Tibial nerve (tissue), 4 donors: ENCODE data around the gene TMEM242. TPM values are rescaled to one million over a fixed set of nuclear protein-coding genes. Genes with fewer than 3 reads are reported as not detected.

Source experiments
- DNase-seq, 2 donors: peaks; one replicate each; pipeline ENCODE4 v3.0.0-alpha.2; 2019; ENCODE audit warnings: low spot score in 2 of 2
- H3K27ac ChIP-seq, 4 donors: fragments of 200-600 bp; sonication (generic) in 3 of 4; one replicate each; pipeline ENCODE4 v1.5.1; 2017 to 2019; ENCODE audit warnings: mild to moderate bottlenecking in 1 of 4
- H3K27me3 ChIP-seq, 2 donors: fragments of 200-600 bp; sonication (generic) in 1 of 2; one replicate each; pipeline versions ENCODE4 v1.5.1 to v1.6.0; 2017 to 2019
- H3K36me3 ChIP-seq, 3 donors: fragments of 200-600 bp; sonication (generic); one replicate each; pipeline ENCODE4 v1.5.1; 2018 to 2019
- H3K4me1 ChIP-seq, 4 donors: fragments of 200-600 bp; sonication (generic) in 3 of 4; one replicate each; pipeline ENCODE4 v1.5.1; 2017 to 2019
- H3K4me3 ChIP-seq, 4 donors: fragments of 200-600 bp; sonication (generic) in 3 of 4; one replicate each; pipeline ENCODE4 v1.5.1; 2017 to 2019; ENCODE audit warnings: mild to moderate bottlenecking in 1 of 4, moderate library complexity in 1 of 4
- H3K9me3 ChIP-seq, 4 donors: fragments of 200-600 bp; sonication (generic) in 3 of 4; one replicate each; pipeline ENCODE4 v1.5.1; 2017 to 2019
- EP300 ChIP-seq, 2 donors: sonication (generic); formaldehyde crosslinking; IDR thresholded peaks; one replicate each; pipeline ENCODE4 v1.6.1; 2017; ENCODE audit warnings: antibody characterized with exemption in 2 of 2, mild to moderate bottlenecking in 1 of 2
- POLR2A ChIP-seq, 2 donors: fragments of 450-650 bp; IDR thresholded peaks; one replicate each; pipeline ENCODE4 v1.6.1; 2017; ENCODE audit warnings: antibody characterized with exemption in 2 of 2, mild to moderate bottlenecking in 2 of 2, moderate library complexity in 2 of 2
- WGBS, 2 donors: methylation state at CpG; one replicate each; pipeline ENCODE4 v1.1.5; 2018; 5-methylcytosine and 5-hydroxymethylcytosine counted together
- total RNA-seq, 4 donors: library from RNA; depleted of rRNA; stranded (reverse); fragments of >200 nt; gene quantifications; one replicate each; pipeline ENCODE4 v1.1.0, GENCODE V29; 2016
- TF ChIP-seq, protein P1 (sequence below), 5 experiments: fragments of 200-600 bp in 3 of 5; fragments of 450-650 bp in 2 of 5; sonication (generic) in 3 of 5; IDR thresholded peaks; one replicate each; pipeline ENCODE4 v1.5.1; 2016 to 2019; ENCODE audit warnings: antibody characterized with exemption in 5 of 5, mild to moderate bottlenecking in 3 of 5, moderate library complexity in 2 of 5

TMEM242 gene
- total RNA-seq, 4 donors from 2014 or later: 4.9 to 8.2 (median 7.0) TPM

DNA sequence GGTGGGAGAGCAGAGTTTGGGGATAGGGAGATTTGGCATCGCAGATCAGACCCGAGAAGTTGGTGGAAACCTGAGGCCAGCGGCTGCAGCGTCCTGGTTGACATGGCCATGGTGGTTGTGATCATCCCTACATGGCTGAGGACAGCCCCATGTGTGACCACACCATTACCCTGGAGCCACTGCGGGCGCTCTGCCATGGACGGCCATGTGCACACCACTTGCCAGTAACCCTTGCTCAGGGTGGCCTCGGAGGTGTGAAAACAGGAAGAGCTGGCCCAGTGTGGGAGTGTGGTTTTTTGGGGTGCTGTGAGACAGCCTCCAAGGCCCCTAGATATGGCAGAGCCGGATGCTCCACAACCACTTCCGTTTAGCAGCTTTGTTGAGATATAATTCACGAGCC lies 64.4 kb downstream of the TMEM242 start:
- Histone ChIP-seq H3K9me3 (no peaks in the 10 kb centered on the region), H3K4me3 (no peak overlapping the region), H3K27ac (no peak overlapping the region), H3K4me1 (no peaks in the 10 kb centered on the region), H3K27me3 (no peaks in the 10 kb centered on the region), H3K36me3 (no peaks in the 10 kb centered on the region)
- DNase-seq: no peak
- TF ChIP-seq, protein P1, sequence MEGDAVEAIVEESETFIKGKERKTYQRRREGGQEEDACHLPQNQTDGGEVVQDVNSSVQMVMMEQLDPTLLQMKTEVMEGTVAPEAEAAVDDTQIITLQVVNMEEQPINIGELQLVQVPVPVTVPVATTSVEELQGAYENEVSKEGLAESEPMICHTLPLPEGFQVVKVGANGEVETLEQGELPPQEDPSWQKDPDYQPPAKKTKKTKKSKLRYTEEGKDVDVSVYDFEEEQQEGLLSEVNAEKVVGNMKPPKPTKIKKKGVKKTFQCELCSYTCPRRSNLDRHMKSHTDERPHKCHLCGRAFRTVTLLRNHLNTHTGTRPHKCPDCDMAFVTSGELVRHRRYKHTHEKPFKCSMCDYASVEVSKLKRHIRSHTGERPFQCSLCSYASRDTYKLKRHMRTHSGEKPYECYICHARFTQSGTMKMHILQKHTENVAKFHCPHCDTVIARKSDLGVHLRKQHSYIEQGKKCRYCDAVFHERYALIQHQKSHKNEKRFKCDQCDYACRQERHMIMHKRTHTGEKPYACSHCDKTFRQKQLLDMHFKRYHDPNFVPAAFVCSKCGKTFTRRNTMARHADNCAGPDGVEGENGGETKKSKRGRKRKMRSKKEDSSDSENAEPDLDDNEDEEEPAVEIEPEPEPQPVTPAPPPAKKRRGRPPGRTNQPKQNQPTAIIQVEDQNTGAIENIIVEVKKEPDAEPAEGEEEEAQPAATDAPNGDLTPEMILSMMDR (IDR thresholded peaks at IDR 0.05): no peak
- TF ChIP-seq EP300 (IDR thresholded peaks at IDR 0.05) (no peak), POLR2A (IDR thresholded peaks at IDR 0.05) (no peak)
- 95 to 96% methylated on average over 11 of the region's 11 CpGs for WGBS, 2 donors

DNA sequence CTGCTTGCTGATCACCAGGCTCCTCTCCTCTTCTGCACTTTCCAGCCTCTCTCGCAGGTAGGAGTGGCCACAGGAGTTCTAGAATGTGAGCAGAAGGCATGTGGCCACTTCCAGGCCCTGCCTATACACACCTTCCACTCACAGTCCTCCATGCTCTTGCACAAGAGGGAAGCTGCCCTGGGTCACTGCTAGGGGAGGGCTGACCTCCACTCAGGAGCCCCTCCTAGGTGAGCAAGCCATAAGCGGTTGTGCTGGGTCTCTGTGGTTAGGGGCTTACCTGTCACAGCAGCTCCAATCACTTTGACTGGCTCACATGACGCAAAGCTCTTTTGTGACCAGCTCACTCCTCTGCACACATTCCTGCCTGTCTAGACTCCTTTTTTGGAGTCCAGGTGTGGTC lies 68.2 kb downstream of the TMEM242 start:
- no peak for DNase-seq
- H3K36me3 ChIP-seq: no peaks in the 10 kb centered on the region
- no peak overlapping the region for H3K27ac ChIP-seq
- no peaks in the 10 kb centered on the region for H3K4me1 ChIP-seq
- TF ChIP-seq EP300 (IDR thresholded peaks at IDR 0.05) (no peak), POLR2A (IDR thresholded peaks at IDR 0.05) (no peak)
- TF ChIP-seq, protein P1 (IDR thresholded peaks at IDR 0.05): no peak
- no peaks in the 10 kb centered on the region for H3K27me3 ChIP-seq
- no peak overlapping the region for H3K4me3 ChIP-seq
- no peaks in the 10 kb centered on the region for H3K9me3 ChIP-seq
- WGBS, 2 donors: 92 to 93% methylated on average over 2 to 3 of the region's 3 CpGs

DNA sequence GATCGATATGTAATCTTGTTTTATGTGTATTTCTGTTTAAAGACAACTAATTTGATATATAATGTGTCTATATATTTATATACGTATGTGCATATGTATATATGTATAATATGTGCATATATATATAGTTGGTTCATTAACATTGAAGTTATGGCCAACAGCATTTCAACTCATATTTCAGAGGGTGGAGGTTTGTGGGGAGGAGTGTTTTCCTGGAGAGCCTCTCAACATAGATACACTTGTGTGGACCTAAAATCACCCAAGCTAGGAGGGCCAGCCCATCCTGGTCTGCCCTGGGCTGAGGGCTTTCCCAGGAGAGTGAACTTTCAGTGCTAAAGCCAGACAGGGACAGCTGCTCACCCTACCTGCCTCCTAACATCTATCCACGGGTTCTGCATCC lies 68.8 kb downstream of the TMEM242 start:
- H3K27ac ChIP-seq: no peak overlapping the region

DNA sequence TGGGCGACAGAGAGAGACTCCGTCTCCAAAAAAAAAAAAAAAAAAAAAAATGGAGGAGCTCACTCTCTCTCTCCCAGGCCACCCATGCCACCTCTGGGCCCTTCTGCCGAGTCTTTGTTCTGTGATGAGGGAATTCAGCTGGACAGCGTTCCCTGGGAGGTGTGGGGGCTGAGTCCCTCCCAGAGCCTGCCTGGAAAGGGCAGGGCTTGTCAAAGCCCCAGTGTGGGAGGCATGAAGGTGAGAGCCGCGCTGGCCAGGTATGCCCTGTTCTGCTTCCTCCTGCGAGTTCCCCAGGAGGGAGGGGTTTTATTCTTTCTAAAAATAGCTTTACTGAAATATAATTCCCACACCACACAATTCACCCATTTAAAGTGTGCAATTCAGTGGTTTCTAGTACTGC lies 69.6 kb downstream of the TMEM242 start:
- Histone ChIP-seq H3K9me3 (no peaks in the 10 kb centered on the region), H3K27ac (no peak overlapping the region), H3K36me3 (no peaks in the 10 kb centered on the region), H3K4me3 (no peak overlapping the region), H3K4me1 (no peaks in the 10 kb centered on the region), H3K27me3 (no peaks in the 10 kb centered on the region)
- TF ChIP-seq, protein P1 (IDR thresholded peaks at IDR 0.05): no peak
- TF ChIP-seq EP300 (IDR thresholded peaks at IDR 0.05): no peak
- no peak for TF ChIP-seq POLR2A (IDR thresholded peaks at IDR 0.05)
- WGBS, 2 donors: 85 to 87% methylated on average over 7 of the region's 7 CpGs
- no peak for DNase-seq

More for the DNA sequence above, 68.8 kb downstream of the TMEM242 start:
- Histone ChIP-seq H3K9me3 (no peaks in the 10 kb centered on the region), H3K4me3 (no peak overlapping the region), H3K27me3 (no peaks in the 10 kb centered on the region), H3K4me1 (no peaks in the 10 kb centered on the region), H3K36me3 (no peaks in the 10 kb centered on the region)
- no peak for DNase-seq
- 88 to 90% methylated on average over 3 of the region's 3 CpGs for WGBS, 2 donors
- TF ChIP-seq EP300 (IDR thresholded peaks at IDR 0.05) (no peak), POLR2A (IDR thresholded peaks at IDR 0.05) (no peak)
- TF ChIP-seq, protein P1 (IDR thresholded peaks at IDR 0.05): no peak

DNA sequence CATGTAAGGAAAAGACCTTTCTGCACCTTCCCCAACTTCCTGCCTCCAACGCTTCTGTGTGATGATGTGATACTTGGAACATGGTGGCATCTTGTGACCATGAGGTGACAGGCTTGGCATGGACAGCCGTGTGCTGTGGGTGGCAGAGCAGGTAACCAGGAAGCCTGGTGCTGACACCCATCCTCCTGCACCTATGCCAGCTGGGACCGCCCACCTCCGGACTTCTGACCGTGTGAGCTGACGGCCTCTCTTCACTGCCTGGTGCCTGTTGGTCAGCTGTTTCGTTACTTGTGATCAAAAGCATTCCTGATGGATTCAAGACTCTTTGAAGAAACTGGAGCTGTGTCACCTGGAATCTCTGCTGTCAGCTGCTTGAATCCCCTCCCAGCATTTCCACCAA lies 70.3 kb downstream of the TMEM242 start:
- no peak overlapping the region for H3K27ac ChIP-seq
- DNase-seq: no peak
- TF ChIP-seq POLR2A (IDR thresholded peaks at IDR 0.05) (no peak), EP300 (IDR thresholded peaks at IDR 0.05) (no peak)
- TF ChIP-seq, protein P1 (IDR thresholded peaks at IDR 0.05): no peak
- H3K36me3 ChIP-seq: no peaks in the 10 kb centered on the region
- H3K9me3 ChIP-seq: no peaks in the 10 kb centered on the region
- 73 to 83% methylated on average over 7 of the region's 7 CpGs for WGBS, 2 donors
- H3K4me3 ChIP-seq: no peak overlapping the region
- no peaks in the 10 kb centered on the region for H3K4me1 ChIP-seq
- no peaks in the 10 kb centered on the region for H3K27me3 ChIP-seq
